T-helper 17 cell (primary cell): ENCODE measurements around the gene GRAP2. TPM values are rescaled to one million over a fixed set of nuclear protein-coding genes. Genes with fewer than 3 reads are reported as not detected.
A peak's percentile ranks its signal among the peaks of the same experiment; 100 is the strongest.

Source experiments
- ATAC-seq: fragments of 150-1000 bp; cut with Tn5 transposase; 2 replicates; pipeline ENCODE4 v1.10.0; 2021; ENCODE audit warnings: mild to moderate bottlenecking, moderate library complexity
- DNase-seq, 3 donors: peaks; one replicate each; pipeline versions ENCODE4 v3.0.0 to v3.0.0-alpha.2; 2020 to 2021
- H3K9me3 ChIP-seq: one replicate; pipeline ENCODE4 v1.7.0; 2013; ENCODE audit warnings: low read length, mild to moderate bottlenecking; ENCODE audit not compliant: control insufficient read depth, poor library complexity, severe bottlenecking
- H3K27ac Mint-ChIP-seq: one replicate; pipeline ENCODE4 v1.8.0; 2022; ENCODE audit warnings: mild to moderate bottlenecking, moderate library complexity, mixed read lengths
- H3K27me3 Mint-ChIP-seq: one replicate; pipeline ENCODE4 v1.8.0; 2022; ENCODE audit warnings: mixed read lengths
- H3K36me3 Mint-ChIP-seq: one replicate; pipeline ENCODE4 v1.8.0; 2022; ENCODE audit warnings: low read depth, mixed read lengths
- H3K4me1 Mint-ChIP-seq: one replicate; pipeline ENCODE4 v1.8.0; 2022; ENCODE audit warnings: mild to moderate bottlenecking, mixed read lengths
- H3K4me3 Mint-ChIP-seq: one replicate; pipeline ENCODE4 v1.8.0; 2022; ENCODE audit warnings: mild to moderate bottlenecking, moderate library complexity, mixed read lengths
- total RNA-seq, 4 donors: library from RNA in 2 of 4; stranded (reverse) in 2 of 4; gene quantifications; one replicate each; pipeline ENCODE4 v1.2.3 and lab custom pipeline; 2022 to 2026

Gene GRAP2
- total RNA-seq, 2 donors from 2014 or later, result 113 to 195 TPM

- Mint-ChIP-seq H3K36me3 (peaks cover 24% of the 10 kb centered on the region), H3K4me3 (peak overlapping the region; percentile 93), H3K27me3 (no peaks in the 10 kb centered on the region), H3K27ac (no peak overlapping the region), H3K4me1 (peaks cover 78% of the 10 kb centered on the region)
- H3K9me3 ChIP-seq, result no peaks in the 10 kb centered on the region
- ATAC-seq (no peak), DNase-seq (no peak)
Observed at GRCh38 chr22:39917776-39918495, 17.1 kb downstream of the GRAP2 start.

- DNase-seq (peak in 1 of 3 donors; percentile 50), ATAC-seq (peak; percentile 40)
- Mint-ChIP-seq H3K27me3 (no peaks in the 10 kb centered on the region), H3K4me1 (peaks cover 79% of the 10 kb centered on the region), H3K36me3 (peaks cover 20% of the 10 kb centered on the region), H3K27ac (no peak overlapping the region), H3K4me3 (peak overlapping the region; percentile 87)
- no peaks in the 10 kb centered on the region for H3K9me3 ChIP-seq
Observed at GRCh38 chr22:39920134-39920743, 19.4 kb downstream of the GRAP2 start.

GRCh38 chr22:39923696-39924095 is 22.8 kb downstream of the GRAP2 start:
- Mint-ChIP-seq H3K4me1 (peaks cover 63% of the 10 kb centered on the region), H3K27ac (no peak overlapping the region), H3K27me3 (no peaks in the 10 kb centered on the region), H3K4me3 (peak overlapping the region; percentile 49), H3K36me3 (peaks cover 19% of the 10 kb centered on the region)
- ATAC-seq (no peak), DNase-seq (no peak)
- H3K9me3 ChIP-seq, result no peaks in the 10 kb centered on the region

- DNase-seq, result no peak
- Mint-ChIP-seq H3K36me3 (peaks cover 19% of the 10 kb centered on the region), H3K27ac (no peak overlapping the region), H3K27me3 (no peaks in the 10 kb centered on the region), H3K4me1 (peaks cover 62% of the 10 kb centered on the region), H3K4me3 (peak overlapping the region; percentile 49)
- no peak for ATAC-seq
- H3K9me3 ChIP-seq, result no peaks in the 10 kb centered on the region
Observed at GRCh38 chr22:39924286-39924685, 23.4 kb downstream of the GRAP2 start.

- peaks cover 52% of the 10 kb centered on the region for H3K4me1 Mint-ChIP-seq
- no peaks in the 10 kb centered on the region for H3K27me3 Mint-ChIP-seq
- ATAC-seq (no peak), DNase-seq (no peak)
- peaks cover 19% of the 10 kb centered on the region for H3K36me3 Mint-ChIP-seq
- H3K27ac Mint-ChIP-seq, result no peak overlapping the region
- no peak overlapping the region for H3K4me3 Mint-ChIP-seq
- no peaks in the 10 kb centered on the region for H3K9me3 ChIP-seq
Observed at GRCh38 chr22:39925273-39925672, 24.4 kb downstream of the GRAP2 start.

- Mint-ChIP-seq H3K27ac (no peak overlapping the region), H3K4me3 (no peak overlapping the region), H3K4me1 (peaks cover 44% of the 10 kb centered on the region), H3K27me3 (no peaks in the 10 kb centered on the region), H3K36me3 (peaks cover 17% of the 10 kb centered on the region)
- ATAC-seq (peak; percentile 71), DNase-seq (no peak)
- H3K9me3 ChIP-seq, result no peaks in the 10 kb centered on the region
Observed at GRCh38 chr22:39925909-39926679, 25.2 kb downstream of the GRAP2 start.

- no peak for ATAC-seq
- H3K36me3 Mint-ChIP-seq, result peaks cover 17% of the 10 kb centered on the region
Observed at GRCh38 chr22:39926753-39927152, 25.9 kb downstream of the GRAP2 start.

GRCh38 chr22:39927544-39927943 is 26.7 kb downstream of the GRAP2 start:
- no peak for DNase-seq
- Mint-ChIP-seq H3K4me1 (peaks cover 33% of the 10 kb centered on the region), H3K4me3 (no peak overlapping the region), H3K27me3 (no peaks in the 10 kb centered on the region), H3K36me3 (peaks cover 10% of the 10 kb centered on the region), H3K27ac (no peak overlapping the region)
- ATAC-seq, result no peak
- H3K9me3 ChIP-seq, result no peaks in the 10 kb centered on the region

More at GRCh38 chr22:39926753-39927152, 25.9 kb downstream of the GRAP2 start:
- Mint-ChIP-seq H3K4me3 (no peak overlapping the region), H3K27ac (no peak overlapping the region), H3K27me3 (no peaks in the 10 kb centered on the region), H3K4me1 (peaks cover 41% of the 10 kb centered on the region)
- DNase-seq, result no peak
- no peaks in the 10 kb centered on the region for H3K9me3 ChIP-seq

GRCh38 chr22:39928536-39929520 is 27.9 kb downstream of the GRAP2 start:
- no peak overlapping the region for H3K27ac Mint-ChIP-seq
- DNase-seq, result no peak
- peaks cover 15% of the 10 kb centered on the region for H3K36me3 Mint-ChIP-seq

GRCh38 chr22:39931251-39931650 is 30.4 kb downstream of the GRAP2 start:
- Mint-ChIP-seq H3K27me3 (no peaks in the 10 kb centered on the region), H3K4me3 (no peak overlapping the region), H3K4me1 (peaks cover 37% of the 10 kb centered on the region), H3K36me3 (peaks cover 14% of the 10 kb centered on the region), H3K27ac (no peak overlapping the region)
- ATAC-seq (no peak), DNase-seq (no peak)
- H3K9me3 ChIP-seq, result no peaks in the 10 kb centered on the region

More at GRCh38 chr22:39928536-39929520, 27.9 kb downstream of the GRAP2 start:
- Mint-ChIP-seq H3K4me1 (peaks cover 38% of the 10 kb centered on the region), H3K27me3 (no peaks in the 10 kb centered on the region), H3K4me3 (no peak overlapping the region)
- no peaks in the 10 kb centered on the region for H3K9me3 ChIP-seq
- no peak for ATAC-seq

GRCh38 chr22:39932166-39932565 is 31.3 kb downstream of the GRAP2 start:
- Mint-ChIP-seq H3K27ac (no peak overlapping the region), H3K4me3 (no peak overlapping the region), H3K36me3 (peaks cover 16% of the 10 kb centered on the region), H3K4me1 (peaks cover 43% of the 10 kb centered on the region), H3K27me3 (no peaks in the 10 kb centered on the region)
- H3K9me3 ChIP-seq, result no peaks in the 10 kb centered on the region
- ATAC-seq (no peak), DNase-seq (no peak)

- peak; percentile 55 for ATAC-seq
Observed at GRCh38 chr22:39932918-39933649, 32.2 kb downstream of the GRAP2 start.

More at GRCh38 chr22:39932918-39933649, 32.2 kb downstream of the GRAP2 start:
- Mint-ChIP-seq H3K4me3 (peak overlapping the region; percentile 94), H3K36me3 (peaks cover 14% of the 10 kb centered on the region), H3K4me1 (peaks cover 52% of the 10 kb centered on the region), H3K27ac (no peak overlapping the region), H3K27me3 (no peaks in the 10 kb centered on the region)
- peak; percentile 21 to 49 (median 33) for DNase-seq
- H3K9me3 ChIP-seq, result no peaks in the 10 kb centered on the region
